Urinary bladder (tissue), 4 donors: Measurements from ENCODE around the gene C2orf92. TPM values are rescaled to one million over a fixed set of nuclear protein-coding genes. Genes with fewer than 3 reads are reported as not detected.

Experiments
- DNase-seq: peaks from one replicate; pipeline ENCODE4 v3.0.0-alpha.2; 2015; ENCODE audit errors: extremely low spot score
- H3K27ac ChIP-seq: one replicate; pipeline ENCODE4 v1.5.1; 2013; ENCODE audit warnings: low read depth, mild to moderate bottlenecking, moderate library complexity
- H3K36me3 ChIP-seq: one replicate; pipeline ENCODE4 v1.6.1; 2013; ENCODE audit warnings: mild to moderate bottlenecking, moderate library complexity; ENCODE audit not compliant: insufficient read depth
- H3K4me1 ChIP-seq: one replicate; pipeline ENCODE4 v1.6.1; 2013; ENCODE audit warnings: mild to moderate bottlenecking, moderate library complexity; ENCODE audit not compliant: insufficient read depth
- H3K4me3 ChIP-seq: one replicate; pipeline ENCODE4 v1.5.1; 2013; ENCODE audit warnings: low read depth, low read length
- WGBS: extraction: QIAGEN DNeasy Blood & Tissue Kit; methylation state at CpG from one replicate; pipeline ENCODE4 v1.1.7; 2013; 5-methylcytosine and 5-hydroxymethylcytosine counted together
- polyA plus RNA-seq: library from polyadenylated mRNA; stranded (reverse); fragments of 200-250 nt; gene quantifications from one replicate; pipeline ENCODE4 v1.2.3, GENCODE V29; 2013
- total RNA-seq: library from RNA; depleted of rRNA; stranded (reverse); fragments of >200 nt; gene quantifications from one replicate; pipeline ENCODE4 v1.2.3, GENCODE V29; 2014
- donor health status: healthy with polysubstance abuse.
- donor health status: healthy.

C2orf92 gene
- total and polyA plus RNA-seq, 2 donors: 1.7 to 11.2 TPM

DNA sequence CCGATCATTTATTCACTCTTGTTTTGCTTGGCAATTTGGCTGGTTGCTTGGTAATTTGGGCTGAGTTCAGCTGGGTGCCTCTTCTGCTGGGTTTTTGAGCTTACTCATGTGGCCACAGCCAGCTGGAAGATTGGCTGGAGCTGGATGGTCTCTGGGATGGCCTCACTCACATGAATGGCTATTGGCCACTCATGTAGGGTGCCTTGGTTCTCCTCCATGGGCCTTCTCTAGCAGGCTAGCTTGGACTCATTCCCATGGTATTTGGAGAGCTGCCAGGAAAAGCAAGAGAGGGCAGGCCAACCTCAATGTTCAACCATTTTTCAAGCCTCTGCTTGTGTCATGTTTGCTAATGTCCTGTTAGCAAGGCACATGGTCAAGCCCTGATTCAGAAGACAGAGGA, 60.7 kb downstream of the C2orf92 start:
- DNase-seq: no peak
- Histone ChIP-seq H3K36me3 (no peaks in the 10 kb centered on the region), H3K4me1 (no peaks in the 10 kb centered on the region), H3K27ac (no peak overlapping the region), H3K4me3 (no peak overlapping the region)
- 98% methylated on average over 1 of the region's 1 CpG for WGBS

DNA sequence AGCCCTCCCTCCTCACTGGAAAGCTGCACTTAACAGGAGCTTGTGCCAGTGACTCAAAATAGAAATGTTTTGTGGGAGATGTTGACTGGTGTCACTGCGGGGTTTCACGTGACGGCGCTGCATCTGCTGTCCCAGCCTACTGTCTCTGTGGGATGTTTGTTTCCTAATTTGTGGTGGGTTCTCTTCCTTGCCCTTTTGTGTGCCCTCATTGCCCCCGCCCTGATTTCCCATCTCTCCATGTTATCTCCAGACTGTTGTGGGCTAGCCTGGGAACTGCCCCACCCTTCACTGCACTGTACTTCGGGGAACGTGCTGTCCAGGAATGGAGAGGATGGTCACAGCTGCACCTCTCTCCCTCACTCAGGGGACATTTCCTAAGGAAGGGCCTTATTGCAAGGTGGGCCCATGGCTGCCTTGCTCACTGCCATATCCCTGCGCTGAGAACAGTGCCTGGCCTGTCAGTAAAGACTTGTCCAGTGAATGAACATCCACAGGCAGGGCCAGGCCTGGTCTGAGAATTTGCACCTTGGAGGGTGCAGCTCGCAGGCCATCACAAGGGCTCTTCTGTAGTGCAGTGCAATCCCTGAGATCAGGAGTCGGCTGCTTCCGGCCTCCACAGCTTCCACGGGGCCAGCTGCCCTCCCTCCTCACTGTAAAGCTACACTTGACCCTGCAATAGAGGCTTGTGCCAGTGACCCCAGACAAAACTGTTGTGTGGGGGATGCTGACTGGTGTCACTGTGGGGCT, 61.9 kb downstream of the C2orf92 start:
- DNase-seq: no peak

DNA sequence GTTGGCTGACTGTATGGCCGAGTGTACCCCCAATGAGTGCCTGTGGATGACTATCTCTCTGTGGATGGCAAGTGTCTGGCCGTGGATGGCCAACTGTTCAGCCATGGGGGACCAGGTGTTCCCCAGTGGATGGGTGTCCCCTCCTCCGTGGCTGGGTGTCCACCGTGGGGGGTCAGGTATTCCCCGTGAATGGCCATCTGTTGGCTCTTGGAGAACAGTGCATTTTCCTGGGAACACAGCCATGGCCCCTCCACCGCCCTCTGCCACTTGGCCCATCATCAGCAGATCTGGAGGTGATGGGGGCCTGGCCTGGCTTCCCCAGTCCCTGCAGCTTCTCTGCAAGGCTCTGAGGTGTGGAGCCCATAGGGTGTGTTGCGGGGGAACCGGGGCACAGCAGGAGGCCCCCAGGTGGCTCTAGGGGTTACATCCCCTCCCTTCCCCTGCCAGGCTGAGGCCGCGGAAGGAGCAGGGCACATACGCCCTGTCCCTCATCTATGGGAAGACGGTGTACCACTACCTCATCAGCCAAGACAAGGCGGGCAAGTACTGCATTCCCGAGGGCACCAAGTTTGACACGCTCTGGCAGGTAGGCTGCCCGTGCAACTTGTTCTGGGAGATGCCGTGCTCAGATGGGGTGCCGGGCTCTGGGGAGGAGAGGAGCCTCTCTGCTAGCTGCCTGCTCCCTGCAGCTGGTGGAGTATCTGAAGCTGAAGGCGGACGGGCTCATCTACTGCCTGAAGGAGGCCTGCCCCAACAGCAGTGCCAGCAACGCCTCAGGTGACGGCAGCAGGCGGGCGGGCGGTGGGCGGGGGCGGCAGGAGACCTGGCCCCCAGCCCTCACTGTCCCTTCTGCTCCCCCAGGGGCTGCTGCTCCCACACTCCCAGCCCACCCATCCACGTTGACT, 63.2 kb downstream of the C2orf92 start:
- Histone ChIP-seq H3K4me1 (no peaks in the 10 kb centered on the region), H3K4me3 (no peak overlapping the region), H3K36me3 (no peaks in the 10 kb centered on the region), H3K27ac (no peak overlapping the region)
- DNase-seq: no peak
- 95% methylated on average over 28 of the region's 28 CpGs for WGBS

More for the DNA sequence above, 61.9 kb downstream of the C2orf92 start:
- Histone ChIP-seq H3K27ac (no peak overlapping the region), H3K36me3 (no peaks in the 10 kb centered on the region), H3K4me1 (no peaks in the 10 kb centered on the region), H3K4me3 (no peak overlapping the region)
- WGBS: 88% methylated on average over 12 of the region's 12 CpGs

DNA sequence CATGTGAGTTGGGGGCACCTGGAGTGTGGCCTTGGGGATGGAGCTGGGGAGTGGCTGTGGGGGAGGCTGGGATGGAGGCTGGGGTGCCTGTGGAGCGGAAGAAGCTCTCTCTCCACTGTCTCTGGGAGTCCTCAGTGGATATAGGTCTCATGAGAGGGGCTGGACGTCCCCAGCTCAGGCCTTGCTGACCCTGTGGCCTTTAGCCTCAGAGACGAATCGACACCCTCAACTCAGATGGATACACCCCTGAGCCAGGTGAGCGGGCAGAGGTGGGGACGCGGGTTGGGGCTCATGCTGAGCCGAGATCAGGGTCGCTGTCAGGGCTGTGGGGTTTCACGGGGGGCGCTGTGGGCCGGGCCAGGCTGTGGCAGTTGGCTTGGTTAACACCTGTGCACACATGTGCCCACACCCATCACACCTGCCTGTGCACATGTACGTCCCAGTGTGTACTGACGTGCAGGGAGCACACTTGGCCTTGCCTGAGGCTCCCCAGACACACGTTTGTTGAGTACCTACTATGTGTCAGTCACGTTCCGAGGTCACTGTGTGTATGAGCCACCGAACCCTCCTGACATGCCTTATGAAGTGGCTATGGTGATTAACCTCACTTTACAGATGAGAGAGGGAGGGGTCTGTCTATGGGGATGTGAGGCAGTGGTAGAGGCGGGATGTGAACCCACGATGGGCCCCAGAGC, 64.0 kb downstream of the C2orf92 start:
- Histone ChIP-seq H3K4me3 (no peak overlapping the region), H3K27ac (no peak overlapping the region), H3K4me1 (no peaks in the 10 kb centered on the region), H3K36me3 (no peaks in the 10 kb centered on the region)
- DNase-seq: no peak
- WGBS: 88% methylated on average over 20 of the region's 20 CpGs

DNA sequence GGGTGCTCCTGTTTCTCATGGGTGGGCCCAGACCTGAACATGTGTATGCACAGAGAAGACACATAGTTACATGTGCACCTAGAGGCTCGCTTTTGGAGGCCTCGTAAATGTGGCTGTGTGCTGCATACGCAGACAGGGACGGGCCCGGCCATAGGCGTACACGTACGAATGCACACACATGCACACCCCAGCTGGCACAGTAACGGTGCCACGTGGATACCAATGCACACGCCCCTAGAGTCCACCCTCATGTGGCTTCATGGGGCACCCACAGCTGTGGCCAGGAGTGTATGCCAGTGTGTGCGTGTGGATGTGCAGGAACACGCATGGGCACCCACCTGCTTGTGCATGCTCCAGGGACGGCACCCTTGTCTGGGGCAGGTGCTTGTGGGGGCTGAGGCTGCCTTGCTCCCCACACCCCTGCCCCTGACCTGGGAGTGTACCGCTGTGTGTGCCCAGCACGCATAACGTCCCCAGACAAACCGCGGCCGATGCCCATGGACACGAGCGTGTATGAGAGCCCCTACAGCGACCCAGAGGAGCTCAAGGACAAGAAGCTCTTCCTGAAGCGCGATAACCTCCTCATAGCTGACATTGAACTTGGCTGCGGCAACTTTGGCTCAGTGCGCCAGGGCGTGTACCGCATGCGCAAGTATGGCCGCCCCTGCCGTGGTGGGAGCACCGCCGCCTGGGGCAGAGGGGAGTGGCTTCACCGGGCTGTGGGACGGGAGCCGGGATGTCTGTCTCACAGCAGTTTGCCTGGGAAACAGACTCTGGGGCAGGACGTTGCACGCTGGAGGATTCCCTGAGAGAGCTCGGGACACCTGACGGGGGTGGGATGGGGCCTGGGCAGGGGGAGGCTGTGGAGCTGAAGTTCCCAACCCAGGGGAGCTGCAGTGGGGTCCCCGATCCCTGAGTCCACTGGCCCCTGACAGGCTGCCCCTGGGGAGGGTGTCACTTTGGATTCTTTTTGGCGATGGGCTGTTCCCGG, 64.8 kb downstream of the C2orf92 start:
- 90% methylated on average over 44 of the region's 44 CpGs for WGBS
- Histone ChIP-seq H3K27ac (no peak overlapping the region), H3K4me3 (no peak overlapping the region), H3K4me1 (no peaks in the 10 kb centered on the region), H3K36me3 (no peaks in the 10 kb centered on the region)
- no peak for DNase-seq

DNA sequence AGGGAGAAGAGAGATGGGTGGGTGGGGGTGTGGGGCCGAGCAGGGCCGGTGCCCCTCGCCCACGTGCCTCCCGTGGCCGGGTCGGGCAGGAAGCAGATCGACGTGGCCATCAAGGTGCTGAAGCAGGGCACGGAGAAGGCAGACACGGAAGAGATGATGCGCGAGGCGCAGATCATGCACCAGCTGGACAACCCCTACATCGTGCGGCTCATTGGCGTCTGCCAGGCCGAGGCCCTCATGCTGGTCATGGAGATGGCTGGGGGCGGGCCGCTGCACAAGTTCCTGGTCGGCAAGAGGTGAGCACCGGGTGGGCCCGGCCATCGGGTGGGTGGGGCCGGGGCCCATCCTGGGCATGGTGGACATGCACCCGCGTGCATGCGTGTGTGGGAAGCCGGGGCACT, 65.6 kb downstream of the C2orf92 start:
- Histone ChIP-seq H3K36me3 (no peaks in the 10 kb centered on the region), H3K4me1 (no peaks in the 10 kb centered on the region), H3K27ac (no peak overlapping the region), H3K4me3 (no peak overlapping the region)
- WGBS: 96% methylated on average over 29 of the region's 29 CpGs
- DNase-seq: no peak

DNA sequence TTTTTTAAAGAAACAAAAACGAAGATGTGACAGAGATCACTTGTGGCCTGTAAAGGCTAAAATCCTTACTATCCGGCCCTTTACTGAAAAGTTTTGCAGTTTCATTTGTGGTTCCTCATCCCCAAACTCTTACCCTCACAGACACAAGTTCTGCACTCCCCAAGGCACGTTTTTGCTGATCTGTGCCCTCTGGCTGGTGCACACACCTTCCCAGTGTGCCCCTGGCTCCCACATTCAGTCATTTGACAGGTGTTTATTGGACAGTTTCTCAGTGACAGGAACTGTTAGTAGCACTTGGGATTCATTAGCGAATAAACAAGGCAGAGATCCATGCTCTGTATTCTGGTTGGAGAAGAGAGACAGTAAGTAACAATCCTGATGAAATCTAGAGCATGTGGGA, 66.7 kb downstream of the C2orf92 start:
- no peaks in the 10 kb centered on the region for H3K36me3 ChIP-seq
- 67% methylated on average over 4 of the region's 4 CpGs for WGBS
- H3K27ac ChIP-seq: no peak overlapping the region
- H3K4me3 ChIP-seq: no peak overlapping the region
- no peaks in the 10 kb centered on the region for H3K4me1 ChIP-seq
- no peak for DNase-seq

DNA sequence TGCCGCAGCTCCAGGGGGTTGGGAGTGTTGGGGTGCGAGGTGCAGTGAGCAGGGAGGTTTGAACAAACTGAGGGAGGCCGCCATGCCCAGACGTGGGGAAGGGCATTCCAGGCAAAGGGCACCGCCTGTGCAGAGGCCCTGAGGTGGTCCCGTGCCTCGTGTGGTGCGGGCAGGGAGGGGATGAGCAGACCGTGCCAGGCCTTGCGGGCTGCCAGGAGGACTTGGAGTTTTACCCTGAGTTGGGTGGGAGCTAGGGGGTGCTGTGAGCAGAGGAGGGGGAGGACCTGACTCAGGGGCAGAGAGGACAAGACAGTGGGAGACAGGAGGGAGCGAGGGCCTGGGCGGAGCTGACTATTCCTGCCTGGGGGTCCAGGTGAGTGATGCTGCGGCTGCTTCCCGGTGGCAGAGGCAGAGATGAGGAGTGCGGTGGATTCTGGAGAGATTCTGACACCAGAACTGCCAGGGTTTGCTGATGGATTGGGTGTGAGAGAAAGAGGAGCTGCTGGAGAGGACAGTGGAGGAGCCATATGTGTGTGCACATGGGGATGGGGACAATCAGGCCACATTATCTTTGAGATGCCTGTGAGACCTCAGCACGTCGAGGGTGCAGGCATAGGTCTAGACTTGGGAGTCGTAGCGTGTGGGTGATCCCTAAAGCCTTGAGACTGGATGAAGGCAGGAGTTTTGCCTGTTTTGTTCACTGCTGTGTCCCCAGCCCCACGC, 67.3 kb downstream of the C2orf92 start:
- Histone ChIP-seq H3K4me1 (no peaks in the 10 kb centered on the region), H3K36me3 (no peaks in the 10 kb centered on the region), H3K27ac (no peak overlapping the region), H3K4me3 (no peak overlapping the region)
- WGBS: 87% methylated on average over 20 of the region's 20 CpGs
- no peak for DNase-seq

DNA sequence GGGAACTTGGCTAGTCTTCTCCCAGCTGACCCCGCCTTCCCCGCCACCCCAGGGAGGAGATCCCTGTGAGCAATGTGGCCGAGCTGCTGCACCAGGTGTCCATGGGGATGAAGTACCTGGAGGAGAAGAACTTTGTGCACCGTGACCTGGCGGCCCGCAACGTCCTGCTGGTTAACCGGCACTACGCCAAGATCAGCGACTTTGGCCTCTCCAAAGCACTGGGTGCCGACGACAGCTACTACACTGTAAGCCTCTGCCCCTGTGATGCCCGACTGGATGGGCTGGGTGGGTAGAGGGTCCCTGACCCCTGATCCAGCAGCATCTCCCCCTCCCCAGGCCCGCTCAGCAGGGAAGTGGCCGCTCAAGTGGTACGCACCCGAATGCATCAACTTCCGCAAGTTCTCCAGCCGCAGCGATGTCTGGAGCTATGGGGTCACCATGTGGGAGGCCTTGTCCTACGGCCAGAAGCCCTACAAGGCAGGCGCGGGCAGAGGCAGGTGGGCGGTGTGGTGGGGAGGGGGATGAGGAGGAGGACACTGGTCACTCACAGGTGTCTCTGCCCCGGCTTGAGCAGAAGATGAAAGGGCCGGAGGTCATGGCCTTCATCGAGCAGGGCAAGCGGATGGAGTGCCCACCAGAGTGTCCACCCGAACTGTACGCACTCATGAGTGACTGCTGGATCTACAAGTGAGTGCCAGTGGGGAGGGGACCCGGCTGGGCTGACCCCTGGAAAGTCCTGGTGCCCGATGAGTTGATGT, 68.1 kb downstream of the C2orf92 start:
- DNase-seq: no peak
- no peaks in the 10 kb centered on the region for H3K4me1 ChIP-seq
- H3K36me3 ChIP-seq: no peaks in the 10 kb centered on the region
- H3K4me3 ChIP-seq: no peak overlapping the region
- H3K27ac ChIP-seq: no peak overlapping the region
- WGBS: 94% methylated on average over 32 of the region's 32 CpGs

DNA sequence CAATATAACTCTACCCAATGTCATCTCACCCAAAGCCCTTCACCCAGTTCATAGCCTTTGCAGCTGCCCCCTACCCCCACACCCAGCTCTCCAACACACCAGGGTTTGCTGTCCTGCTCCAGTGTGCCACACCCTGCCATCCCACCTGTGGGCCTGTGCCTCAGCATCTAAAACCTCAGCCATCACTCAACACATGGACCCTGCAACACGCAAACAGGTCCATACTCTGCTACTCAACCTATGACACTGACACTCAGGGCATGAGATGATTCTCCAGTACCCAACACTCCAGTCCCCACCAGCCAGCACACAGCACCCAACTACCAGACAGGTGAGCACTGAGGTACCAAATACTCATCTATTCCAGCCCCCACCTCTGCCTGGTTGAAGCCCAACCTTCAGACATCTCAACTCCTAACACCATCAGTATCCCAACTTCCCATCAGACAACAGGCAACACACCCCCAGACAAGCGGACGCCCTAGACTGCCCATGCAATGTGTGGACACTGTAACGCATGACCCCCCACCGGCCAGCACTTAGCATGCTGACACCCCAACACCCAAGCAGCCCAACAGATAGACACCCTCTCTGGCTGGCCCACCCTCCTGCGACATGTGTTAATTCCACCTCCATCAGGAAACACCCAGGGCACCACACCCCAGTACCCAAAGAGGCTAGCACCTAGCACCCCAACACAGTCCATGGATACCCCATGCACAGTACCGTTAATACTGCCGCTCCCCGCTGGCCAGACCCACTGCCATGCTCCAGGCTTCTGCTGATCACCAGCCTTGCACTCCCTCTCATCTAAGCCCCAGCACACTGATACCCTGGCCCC, 68.9 kb downstream of the C2orf92 start:
- no peak overlapping the region for H3K27ac ChIP-seq
- H3K4me1 ChIP-seq: no peaks in the 10 kb centered on the region
- 96% methylated on average over 9 of the region's 9 CpGs for WGBS
- H3K36me3 ChIP-seq: no peaks in the 10 kb centered on the region
- DNase-seq: no peak
- no peak overlapping the region for H3K4me3 ChIP-seq
